Activated CD4-positive, alpha-beta T cell treated with anti-CD3 and anti-CD28 coated beads for 48 hours (primary cell): Measurements from ENCODE around the gene ZNF783.
"Not testable (repeated sequence)": the region's sequence is repeated elsewhere in the genome, so short reads cannot be mapped to it uniquely, and the experiment has no call there.

Source experiments
- DNase-seq: peaks from one replicate; pipeline ENCODE4 v3.0.0-alpha.2; 2020

Gene ZNF783

DNA sequence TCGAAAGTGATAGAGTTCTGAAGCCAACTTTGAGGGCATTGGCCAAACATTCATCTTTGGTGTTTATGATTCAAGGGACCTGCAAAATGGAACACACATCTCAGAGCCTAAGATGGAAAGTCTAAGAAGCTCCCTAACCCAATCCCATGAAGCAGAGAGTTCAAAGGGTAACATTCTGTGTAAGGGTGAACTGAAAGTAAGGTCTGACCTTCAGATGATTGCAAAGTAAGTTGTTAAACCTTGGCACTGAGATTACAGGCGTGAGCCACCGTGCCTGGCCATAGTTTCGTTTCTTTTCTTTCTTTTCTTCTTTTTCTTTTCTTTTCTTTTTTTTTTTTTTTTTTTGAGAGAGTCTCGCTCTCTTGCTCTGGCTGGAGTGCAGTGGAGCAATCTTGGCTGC lies 20.3 kb upstream of the ZNF783 start:
- DNase-seq, result no peak

DNA sequence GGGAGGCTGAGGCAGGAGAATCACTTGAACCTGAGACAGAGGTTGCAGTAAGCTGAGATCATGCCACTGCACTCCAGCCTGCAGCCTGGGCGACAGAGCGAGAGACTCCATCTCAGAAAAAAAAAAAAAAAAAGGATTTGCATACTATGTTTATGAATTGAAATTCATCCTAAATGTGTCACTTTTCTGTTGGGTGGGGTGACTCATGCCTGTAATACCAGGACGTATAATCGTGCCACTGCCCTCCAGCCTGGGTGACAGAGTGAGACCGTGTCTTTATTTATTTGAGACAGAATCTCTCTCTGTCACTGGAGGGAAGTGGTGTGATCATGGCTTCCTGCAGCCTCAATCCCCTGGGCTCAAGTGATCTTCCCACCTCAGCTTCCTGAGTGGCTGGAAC lies 16.8 kb upstream of the ZNF783 start:
- peak; percentile 78 for DNase-seq

DNA sequence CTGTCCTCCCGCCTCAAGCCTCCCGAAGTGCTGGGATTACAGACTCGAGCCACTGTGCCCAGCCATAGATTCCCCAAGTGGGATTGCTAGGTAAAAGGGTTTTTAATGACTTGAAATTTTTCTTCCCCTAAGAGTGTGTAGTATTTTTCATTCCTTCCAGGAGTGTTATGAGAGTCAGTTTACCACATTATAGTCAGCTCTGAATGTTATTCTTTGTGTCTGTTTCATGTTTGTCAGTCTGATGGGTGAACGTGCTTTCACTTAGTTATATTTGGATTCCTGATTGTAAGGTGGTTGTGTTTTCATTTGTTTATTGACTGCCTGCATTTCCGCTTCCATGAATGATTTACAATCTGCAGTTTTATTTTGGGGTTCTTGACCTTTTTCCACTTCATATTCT lies 16.3 kb upstream of the ZNF783 start:
- DNase-seq, result no peak

DNA sequence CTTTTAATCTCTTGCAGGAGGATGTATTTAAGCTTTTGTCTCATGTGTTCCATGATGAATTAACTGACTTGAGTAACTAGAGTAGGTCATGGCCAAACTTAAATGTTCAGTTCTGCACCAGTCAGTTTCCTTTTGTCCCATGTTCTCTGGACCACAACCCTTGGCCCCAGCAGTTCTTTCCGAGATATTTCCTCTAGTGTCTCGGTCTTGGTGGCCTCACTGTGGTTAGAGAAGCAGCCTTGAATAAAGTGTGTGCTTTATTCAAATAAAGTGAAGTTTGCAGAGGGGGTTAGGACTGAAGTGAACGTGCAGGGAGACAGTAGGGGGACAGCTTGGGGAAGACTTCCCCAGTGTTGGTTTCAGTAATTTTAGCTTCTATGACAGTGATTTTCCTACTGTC lies 13.2 kb upstream of the ZNF783 start:
- peak; percentile 58 for DNase-seq

DNA sequence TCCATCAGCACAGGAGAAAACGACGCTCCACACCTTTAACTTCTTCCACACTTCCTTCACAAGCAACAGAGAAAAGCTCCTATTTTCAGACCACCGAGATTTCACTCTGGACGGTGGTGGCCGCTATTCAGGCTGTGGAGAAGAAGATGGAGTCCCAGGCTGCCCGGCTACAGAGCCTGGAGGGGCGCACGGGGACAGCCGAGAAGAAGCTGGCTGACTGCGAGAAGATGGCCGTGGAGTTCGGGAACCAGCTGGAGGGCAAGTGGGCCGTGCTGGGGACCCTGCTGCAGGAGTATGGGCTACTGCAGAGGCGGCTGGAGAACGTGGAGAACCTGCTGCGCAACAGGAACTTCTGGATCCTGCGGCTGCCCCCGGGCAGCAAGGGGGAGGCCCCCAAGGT lies 11.8 kb upstream of the ZNF783 start:
- not testable (repeated sequence) for DNase-seq

DNA sequence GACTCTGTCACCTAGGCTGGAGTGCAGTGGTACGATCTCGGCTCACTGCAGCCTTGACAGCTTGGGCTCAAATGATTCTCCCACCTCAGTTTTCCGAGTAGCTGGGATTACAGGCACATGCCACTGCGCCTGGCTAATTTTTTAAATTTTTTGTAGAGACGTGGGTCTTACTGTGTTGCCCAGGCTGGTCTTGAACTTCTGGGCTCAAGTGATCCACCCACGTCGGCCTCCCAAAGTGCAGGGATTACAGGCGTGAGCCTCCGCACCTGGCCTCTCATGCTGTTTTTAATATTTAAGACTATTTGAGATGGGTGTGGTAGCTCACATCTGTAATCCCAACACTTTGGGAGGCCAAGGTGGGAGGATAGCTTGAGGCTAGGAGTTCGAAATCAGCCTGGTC lies 10.5 kb upstream of the ZNF783 start:
- DNase-seq, result not testable (repeated sequence)

DNA sequence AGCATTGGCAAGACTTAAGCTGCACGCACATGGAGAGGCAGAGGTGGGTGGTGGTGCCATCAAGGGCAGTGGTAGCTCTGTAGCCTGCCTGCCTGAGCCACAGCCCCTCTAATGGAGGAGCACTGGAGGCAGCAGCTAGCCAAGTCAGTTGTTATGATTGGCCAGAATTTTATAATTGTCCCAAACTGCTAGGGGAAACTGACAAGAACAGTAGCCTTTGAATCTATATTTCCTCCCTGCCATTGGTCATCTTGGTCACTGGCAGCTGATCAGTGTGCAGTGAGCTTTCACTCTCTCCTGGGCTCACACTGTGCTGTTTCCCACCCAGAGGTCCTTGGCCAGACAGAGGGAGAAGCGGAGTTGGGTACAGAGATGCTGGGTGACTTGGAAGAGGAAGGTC lies 9.6 kb upstream of the ZNF783 start:
- no peak for DNase-seq

DNA sequence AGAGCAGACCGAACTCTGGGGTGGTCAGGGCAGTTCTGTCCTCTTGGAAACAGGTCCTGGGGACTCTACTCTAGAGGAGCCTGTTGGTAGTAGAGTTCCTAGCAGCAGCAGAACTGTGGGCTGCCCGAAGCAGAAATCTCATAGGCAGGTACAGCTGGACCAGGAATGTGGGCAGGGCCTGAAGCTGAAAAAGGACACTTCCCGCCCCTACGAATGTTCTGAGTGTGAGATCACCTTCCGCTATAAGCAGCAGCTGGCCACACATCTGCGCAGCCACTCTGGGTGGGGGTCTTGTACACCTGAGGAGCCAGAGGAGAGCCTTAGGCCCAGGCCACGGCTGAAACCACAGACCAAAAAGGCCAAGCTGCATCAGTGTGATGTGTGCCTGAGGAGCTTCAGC lies 8.3 kb upstream of the ZNF783 start:
- no peak for DNase-seq

DNA sequence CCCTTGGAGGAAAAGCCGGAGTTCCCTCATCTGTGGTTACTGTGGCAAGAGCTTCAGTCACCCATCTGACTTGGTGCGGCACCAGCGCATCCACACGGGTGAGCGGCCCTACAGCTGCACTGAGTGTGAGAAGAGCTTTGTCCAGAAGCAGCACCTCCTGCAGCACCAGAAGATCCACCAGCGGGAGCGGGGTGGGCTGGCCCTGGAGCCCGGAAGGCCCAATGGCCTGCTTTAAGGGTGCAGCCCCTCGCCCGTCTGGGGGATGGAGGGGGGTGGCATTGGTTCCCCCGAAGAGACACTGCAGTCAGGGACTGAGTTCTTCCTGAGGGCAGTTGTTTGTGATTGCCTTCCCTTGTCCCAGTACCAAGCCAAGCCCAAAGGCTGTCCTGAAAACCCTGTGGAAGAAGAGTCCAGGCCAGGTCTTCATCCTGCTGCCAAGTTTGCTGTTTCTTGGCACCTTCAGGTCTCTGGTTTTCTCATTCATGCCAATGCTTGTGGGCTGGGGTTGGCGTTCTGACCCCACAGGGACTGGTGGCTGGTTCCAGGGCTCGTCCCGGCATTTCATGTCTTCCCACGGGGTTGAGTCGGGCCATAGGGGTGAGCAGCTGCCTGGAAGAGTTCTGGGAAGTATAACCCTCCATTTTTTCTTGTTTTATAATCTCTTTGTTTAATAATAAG lies 7.7 kb upstream of the ZNF783 start:
- no peak for DNase-seq

DNA sequence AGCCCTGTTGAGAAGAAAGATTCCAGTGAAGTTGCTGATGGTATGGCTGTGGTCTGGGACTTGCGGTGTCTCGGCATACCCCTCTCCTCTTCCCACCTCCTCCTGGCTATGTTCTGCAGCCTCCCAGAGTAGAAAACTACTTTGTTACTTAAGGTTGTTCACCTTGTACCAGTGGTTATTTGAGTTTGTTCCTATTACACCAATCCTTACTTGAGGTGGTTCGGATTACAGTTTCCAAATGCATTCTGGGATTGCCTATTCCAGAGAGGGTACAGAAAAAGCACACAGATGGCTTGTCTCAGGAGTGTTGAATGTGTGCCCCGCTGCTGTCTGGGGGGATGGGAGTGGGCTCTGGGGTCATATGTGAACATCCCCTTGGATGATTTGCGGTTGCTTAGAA lies 6.8 kb upstream of the ZNF783 start:
- DNase-seq, result no peak

DNA sequence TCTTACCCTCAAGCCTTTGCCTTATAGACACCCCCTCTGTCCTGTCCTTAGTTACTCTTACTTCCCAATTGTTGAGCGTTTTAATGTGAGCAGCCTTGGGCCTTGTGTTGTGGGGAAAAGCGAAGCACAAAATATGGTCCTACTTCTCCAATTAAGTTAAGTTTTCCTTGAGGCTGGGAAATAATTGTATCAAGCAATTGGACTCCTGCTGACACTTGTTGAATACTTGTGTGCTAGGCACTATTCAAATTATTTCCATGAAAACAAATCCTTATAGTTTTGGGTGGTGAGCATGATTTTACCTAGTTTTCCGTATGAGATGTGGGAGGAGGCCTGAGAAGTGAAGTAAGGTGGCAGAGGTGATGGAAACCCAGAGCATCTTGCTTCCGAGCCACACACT lies 5.4 kb upstream of the ZNF783 start:
- no peak for DNase-seq

DNA sequence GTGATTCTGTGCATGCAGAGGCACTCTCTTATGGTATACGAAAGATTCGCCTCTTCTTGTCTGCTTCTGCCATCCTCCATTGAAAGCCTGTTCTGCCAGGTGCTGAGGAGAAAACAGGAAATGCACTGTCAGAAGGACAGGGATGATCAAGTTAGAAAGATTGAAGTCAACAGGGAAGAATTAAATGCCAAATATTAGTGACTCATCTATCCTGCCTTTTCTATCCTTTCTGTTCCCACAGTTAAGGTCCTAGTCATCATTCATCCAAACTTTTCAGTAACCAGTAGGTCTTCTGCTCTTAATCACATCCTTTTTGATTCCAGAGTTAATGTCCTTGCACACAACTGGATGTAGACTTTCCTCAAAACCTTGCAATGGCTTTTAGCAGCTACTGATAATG lies 4.8 kb upstream of the ZNF783 start:
- DNase-seq, result no peak

DNA sequence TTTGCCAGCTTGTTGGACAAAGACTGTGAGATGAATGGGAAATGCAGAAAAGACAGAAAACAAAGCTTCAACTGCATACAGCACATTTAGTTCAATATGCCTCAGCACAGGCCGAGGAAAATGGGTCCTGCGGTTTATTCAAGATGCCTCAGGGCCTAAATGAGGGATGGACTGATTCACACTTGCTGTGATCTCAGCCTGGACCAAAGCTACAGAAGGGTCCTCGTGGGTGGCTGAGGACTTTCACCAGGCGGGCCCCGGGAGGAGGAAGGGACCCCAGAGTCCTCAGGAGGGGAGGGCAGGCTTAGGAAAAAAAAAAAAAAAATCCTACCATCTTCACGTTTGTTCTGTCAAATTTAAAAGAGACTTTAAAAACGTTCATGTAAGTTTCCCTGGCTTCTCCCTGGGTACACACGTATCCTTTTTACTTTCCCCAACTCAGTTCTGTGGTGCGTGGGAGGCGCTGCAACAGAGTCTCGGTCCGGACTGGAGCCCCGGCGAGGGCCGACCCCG lies 624 bp upstream of the ZNF783 start:
- peak; percentile 50 for DNase-seq

DNA sequence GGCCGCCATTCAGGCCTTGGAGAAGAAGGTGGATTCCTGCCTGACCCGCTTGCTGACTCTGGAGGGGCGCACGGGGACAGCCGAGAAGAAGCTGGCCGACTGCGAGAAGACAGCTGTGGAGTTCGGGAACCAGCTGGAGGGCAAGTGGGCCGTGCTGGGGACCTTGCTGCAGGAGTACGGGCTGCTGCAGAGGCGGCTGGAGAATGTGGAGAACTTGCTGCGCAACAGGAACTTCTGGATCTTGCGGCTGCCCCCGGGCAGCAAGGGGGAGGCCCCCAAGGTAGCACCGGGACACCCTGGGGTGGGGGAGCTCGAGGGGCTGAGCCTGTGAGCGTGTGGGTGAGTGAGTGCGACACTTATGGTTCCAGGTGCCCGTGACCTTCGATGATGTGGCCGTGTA lies 4.5 kb downstream of the ZNF783 start:
- DNase-seq, result no peak

DNA sequence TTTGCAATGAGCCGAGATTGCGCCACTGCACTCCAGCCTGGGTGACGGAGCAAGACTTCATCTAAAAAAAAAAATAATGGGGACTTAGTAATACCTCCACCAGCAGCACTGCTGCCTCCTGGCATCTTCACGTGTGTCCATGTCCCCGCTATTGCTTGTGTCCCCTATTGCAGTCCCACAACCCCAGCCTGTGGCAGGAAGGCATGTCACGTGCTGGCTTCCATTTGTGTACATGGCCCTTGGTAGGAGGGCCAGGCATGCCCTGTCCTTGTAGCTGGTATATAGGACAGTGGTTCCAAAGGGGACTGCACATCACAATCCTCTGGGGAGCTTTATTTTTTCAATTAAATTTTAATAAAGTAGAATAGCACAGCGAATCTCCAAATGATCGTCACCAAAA lies 5.7 kb downstream of the ZNF783 start:
- DNase-seq, result no peak

DNA sequence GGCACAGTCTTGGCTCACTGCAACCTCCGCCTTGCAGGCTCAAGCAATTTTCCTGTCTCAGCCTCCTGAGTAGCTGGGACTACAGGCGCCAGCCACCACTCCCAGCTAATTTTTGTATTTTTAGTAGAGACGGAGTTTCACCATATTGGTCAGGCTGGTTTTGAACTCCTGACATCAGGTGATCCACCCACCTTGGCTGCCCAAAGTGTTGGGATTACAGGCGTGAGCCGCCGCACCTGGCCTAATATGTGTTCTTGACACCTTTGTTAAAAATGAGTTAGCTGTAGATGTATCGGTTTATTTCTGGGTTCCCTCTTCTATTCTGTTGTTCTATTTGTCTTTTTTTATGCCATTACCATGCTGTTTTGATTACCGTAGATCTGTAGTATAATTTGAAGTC lies 12.4 kb downstream of the ZNF783 start:
- not testable (repeated sequence) for DNase-seq

DNA sequence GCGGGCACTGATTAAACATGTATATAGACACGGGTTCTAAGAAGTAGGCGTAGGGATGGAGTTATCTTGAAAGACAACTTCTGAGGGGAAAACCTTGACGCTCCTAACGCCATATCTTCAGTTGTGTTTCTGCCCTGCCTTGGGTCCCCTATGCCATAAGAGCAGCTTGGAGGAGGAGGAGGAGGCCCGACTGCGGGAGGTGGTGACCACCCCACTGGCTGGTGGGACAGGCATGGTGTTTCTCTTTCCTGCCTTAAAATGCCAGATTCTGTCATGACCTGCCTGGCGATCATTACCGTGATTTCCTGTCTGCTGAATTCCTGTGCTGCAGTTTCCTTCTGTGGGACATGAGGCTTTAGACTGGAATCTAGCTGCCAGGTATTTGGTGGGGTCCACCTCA lies 15.9 kb downstream of the ZNF783 start:
- no peak for DNase-seq

DNA sequence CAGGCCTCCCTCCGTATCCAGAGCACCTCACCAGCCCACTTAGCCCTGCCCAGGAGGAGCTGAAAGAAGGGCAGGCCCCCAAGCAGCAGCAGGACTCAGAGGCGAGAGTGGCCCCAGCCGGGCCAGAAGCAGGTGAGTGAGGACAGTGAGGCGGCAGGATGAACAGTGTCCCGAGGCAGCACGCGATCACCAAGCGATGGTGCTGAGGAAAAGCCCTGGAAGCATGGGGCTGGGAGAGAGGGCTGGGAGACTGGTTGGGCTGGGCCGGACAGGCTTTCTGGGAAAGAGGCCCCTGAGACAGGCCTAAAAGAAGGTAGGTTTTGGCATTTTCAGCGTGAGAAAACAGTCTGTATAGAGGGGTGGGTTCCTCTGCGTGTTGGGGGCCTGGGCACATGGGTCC lies 16.4 kb downstream of the ZNF783 start:
- no peak for DNase-seq

DNA sequence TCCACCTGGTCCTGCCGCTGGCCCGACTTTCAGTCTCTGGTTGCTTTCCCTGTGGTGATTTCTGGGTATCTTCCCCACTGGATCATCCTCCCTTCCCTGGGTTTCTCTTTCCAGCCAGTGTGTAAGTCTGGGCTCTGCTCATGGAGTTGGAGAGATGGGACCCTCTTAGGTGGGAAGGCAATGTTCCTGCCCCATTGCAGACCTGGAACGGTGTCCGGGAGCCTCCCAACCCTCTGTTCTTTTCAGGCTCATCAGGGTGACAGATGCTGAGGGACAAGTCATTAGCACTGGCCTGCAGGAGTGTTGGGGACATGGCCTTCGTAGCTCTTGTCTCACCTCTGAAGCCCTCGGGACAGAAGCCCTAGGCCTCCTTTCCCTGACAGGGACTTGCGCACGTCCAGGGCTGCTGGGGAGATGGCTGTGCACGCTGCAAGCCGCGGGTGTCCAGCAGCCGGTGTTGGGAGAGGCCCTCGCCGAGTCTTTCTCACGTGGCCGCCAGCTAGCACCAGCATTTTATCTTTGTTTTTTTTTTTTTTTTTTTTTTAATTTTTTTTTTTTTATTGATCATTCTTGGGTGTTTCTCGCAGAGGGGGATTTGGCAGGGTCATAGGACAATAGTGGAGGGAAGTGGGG lies 17.2 kb downstream of the ZNF783 start:
- DNase-seq, result no peak

DNA sequence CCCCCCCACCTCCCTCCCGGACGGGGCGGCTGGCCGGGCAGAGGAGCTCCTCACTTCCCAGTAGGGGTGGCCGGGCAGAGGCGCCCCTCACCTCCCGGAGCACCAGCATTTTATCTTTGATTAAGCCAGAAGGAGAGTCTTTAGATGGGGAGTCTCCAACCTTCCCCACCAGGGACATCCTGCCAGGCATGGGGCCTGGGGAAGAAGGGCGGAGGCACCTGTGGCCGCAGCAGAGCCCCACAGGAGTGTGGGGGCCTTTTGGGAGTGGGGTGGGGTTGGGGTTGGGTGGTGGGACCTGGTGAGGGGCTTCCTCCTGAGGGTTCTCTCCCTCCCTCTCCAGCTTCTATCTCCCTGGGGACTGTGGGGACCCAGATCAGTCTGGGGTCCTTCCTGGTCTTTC lies 18.2 kb downstream of the ZNF783 start:
- DNase-seq, result no peak

DNA sequence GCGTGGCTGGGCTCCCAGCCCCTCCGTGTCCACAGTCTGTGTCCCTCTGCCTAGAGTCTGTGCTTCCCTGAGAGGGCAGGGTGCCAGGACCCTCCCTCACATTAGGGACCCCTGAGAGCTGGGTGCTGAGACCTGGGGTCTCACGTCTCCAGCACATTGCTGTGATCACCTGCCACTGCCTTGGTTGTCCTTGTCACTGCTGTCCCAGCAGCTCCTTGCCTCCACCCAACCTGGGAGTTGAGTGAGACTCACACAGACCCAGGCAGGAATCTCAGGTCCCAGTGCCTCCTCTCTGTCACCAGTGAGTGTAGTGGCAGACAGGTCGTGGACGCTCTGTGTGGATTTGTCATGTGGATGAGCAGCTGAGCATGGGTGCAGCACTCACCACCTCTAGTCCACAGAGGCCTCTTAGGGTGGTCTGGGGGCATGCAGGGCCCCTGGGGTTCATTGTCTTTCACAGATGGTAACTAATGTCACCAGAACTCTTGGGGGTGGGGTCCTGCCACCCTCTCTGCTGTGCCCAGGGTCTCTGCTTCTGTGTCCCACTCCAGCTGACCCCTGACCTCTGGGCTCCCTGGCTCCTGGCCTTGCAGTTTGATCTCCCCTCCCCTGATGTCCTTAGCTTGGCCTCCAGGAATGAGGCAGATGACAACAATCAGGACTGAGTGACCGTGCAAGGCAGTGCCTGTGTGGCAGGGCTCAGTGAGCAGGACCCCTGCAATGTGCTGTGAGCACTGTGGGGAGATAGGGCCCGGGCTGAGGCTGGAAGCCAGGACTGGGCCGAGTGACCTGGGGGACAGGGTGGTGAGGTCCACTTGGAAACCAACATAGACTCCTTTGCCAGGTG lies 18.9 kb downstream of the ZNF783 start:
- no peak for DNase-seq

DNA sequence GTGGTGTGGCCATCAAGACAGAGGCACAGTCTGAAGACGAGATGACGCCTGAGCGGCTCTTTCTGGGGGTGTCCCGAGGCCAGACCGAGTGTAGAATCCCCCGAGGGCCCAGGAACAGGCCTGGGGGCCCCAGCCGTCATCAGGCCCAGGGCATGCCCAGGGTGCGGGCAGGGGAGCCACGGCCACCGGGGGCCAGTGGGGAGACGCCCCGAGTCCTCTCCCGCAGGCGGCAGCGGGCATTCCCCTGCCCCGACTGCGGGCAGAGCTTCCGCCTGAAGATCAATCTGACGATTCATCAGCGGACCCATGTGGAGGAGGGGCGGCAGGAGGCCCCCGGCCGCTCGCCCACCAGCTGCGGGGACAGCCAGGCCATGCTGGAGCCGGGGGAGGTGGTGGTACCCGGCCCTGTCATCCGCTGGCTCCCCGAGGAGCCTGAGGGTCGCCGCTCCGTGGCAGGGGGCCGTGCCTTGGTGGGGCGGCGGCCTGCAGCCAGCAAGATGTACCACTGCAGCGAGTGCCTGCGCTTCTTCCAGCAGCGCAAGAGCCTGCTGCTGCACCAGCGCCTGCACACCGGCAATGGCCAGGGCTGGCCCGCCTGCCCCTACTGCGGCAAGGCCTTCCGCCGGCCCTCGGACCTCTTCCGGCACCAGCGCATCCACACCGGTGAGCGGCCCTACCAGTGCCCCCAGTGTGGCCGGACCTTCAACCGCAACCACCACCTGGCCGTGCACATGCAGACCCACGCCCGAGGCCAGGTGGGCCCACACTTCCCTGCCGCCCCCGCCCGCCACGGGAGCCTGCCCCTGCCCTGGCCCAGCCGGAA lies 19.7 kb downstream of the ZNF783 start:
- DNase-seq, result no peak

DNA sequence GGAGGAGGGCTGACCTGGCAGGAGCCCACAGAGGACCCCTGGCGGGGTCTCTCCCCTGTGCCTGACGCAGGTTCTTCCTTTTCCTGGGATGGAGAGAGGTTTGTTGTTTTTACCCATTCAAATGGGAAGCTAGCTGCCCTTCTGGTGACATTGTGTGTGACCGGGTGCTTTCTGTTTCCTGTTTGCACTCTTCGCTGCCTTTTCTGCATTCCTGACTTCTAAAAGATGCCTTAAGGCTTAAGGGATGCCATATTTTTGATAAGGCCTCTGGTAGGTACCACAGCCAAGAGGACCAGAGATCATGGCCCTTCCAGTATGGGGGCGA lies 20.3 kb downstream of the ZNF783 start:
- no peak for DNase-seq
